Esophagus muscularis mucosa (tissue), 3 donors: Measurements from ENCODE around the gene UGT1A3.

ENCODE experiments used
- CTCF ChIP-seq, 3 experiments: fragments of 200-600 bp in 2 of 3; fragments of 450-650 bp in 1 of 3; sonication (generic) in 2 of 3; IDR thresholded peaks; one replicate each; pipeline ENCODE4 v1.5.1; 2017 to 2019; ENCODE audit warnings: antibody characterized with exemption in 3 of 3, mild to moderate bottlenecking in 2 of 3, moderate library complexity in 1 of 3
- POLR2A ChIP-seq: fragments of 450-650 bp; IDR thresholded peaks from one replicate; pipeline ENCODE4 v1.6.1; 2017; ENCODE audit warnings: antibody characterized with exemption, moderate library complexity, mild to moderate bottlenecking, low read depth

GRCh38 chr2:233800208-233800607, 71.4 kb downstream of the UGT1A3 start:
- TF ChIP-seq CTCF (IDR thresholded peaks at IDR 0.05) = no peak
- TF ChIP-seq POLR2A = no peak
